ENCODE results near the gene COL6A2.

The COL6A2 gene

GRCh38 chr21:46096596-46097335 lies 1.1 kb upstream of the COL6A2 start:
- H3K27me3 ChIP-seq (ENCODE audit: control insufficient read depth, insufficient read depth, low read length), result no peaks in the 10 kb centered on the region
- no peaks in the 10 kb centered on the region for H3K36me3 ChIP-seq (ENCODE audit: control insufficient read depth, insufficient read depth, low read length)
- no peaks in the 10 kb centered on the region for H3K79me2 ChIP-seq
- no peaks in the 10 kb centered on the region for H3K4me1 ChIP-seq
- H3K4me2 ChIP-seq (ENCODE audit: low read length), result no peak overlapping the region
- H3K4me3 ChIP-seq (ENCODE audit: low read depth, low read length), result no peak overlapping the region
- H3K27ac ChIP-seq, result no peak overlapping the region
- no peaks in the 10 kb centered on the region for H3K9me3 ChIP-seq (ENCODE audit: control insufficient read depth, low read length)
- TF ChIP-seq CTCF (IDR thresholded peaks at IDR 0.05), result no peak
- no peak overlapping the region for H2AFZ ChIP-seq
- H3K9ac ChIP-seq, result no peak overlapping the region

- no peak overlapping the region for H3K9ac ChIP-seq
- H3K27ac ChIP-seq, result no peak overlapping the region
- no peaks in the 10 kb centered on the region for H3K9me3 ChIP-seq (ENCODE audit: control insufficient read depth, low read length)
- peak overlapping the region; percentile 35 for H3K4me2 ChIP-seq (ENCODE audit: low read length)
- no peaks in the 10 kb centered on the region for H3K4me1 ChIP-seq
- TF ChIP-seq CTCF (IDR thresholded peaks at IDR 0.05), result no peak
- H3K27me3 ChIP-seq (ENCODE audit: control insufficient read depth, insufficient read depth, low read length), result no peaks in the 10 kb centered on the region
- H3K4me3 ChIP-seq (ENCODE audit: low read depth, low read length), result peak overlapping the region; percentile 1
- peak overlapping the region; percentile 68 for H2AFZ ChIP-seq
- no peaks in the 10 kb centered on the region for H3K79me2 ChIP-seq
- H3K36me3 ChIP-seq (ENCODE audit: control insufficient read depth, insufficient read depth, low read length), result no peaks in the 10 kb centered on the region
Observed at GRCh38 chr21:46098303-46099141, 610 bp downstream of the COL6A2 start.

GRCh38 chr21:46099476-46099875 lies 1.6 kb downstream of the COL6A2 start:
- H3K4me3 ChIP-seq (ENCODE audit: low read depth, low read length), result no peak overlapping the region
- H3K27ac ChIP-seq, result no peak overlapping the region
- no peak overlapping the region for H3K4me2 ChIP-seq (ENCODE audit: low read length)
- TF ChIP-seq CTCF (IDR thresholded peaks at IDR 0.05), result no peak
- H3K27me3 ChIP-seq (ENCODE audit: control insufficient read depth, insufficient read depth, low read length), result no peaks in the 10 kb centered on the region
- no peak overlapping the region for H3K9ac ChIP-seq
- H2AFZ ChIP-seq, result no peak overlapping the region
- no peaks in the 10 kb centered on the region for H3K36me3 ChIP-seq (ENCODE audit: control insufficient read depth, insufficient read depth, low read length)
- no peaks in the 10 kb centered on the region for H3K4me1 ChIP-seq
- H3K9me3 ChIP-seq (ENCODE audit: control insufficient read depth, low read length), result no peaks in the 10 kb centered on the region
- H3K79me2 ChIP-seq, result no peaks in the 10 kb centered on the region

- TF ChIP-seq CTCF (IDR thresholded peaks at IDR 0.05), result no peak
- H3K4me2 ChIP-seq (ENCODE audit: low read length), result no peak overlapping the region
- no peaks in the 10 kb centered on the region for H3K4me1 ChIP-seq
- no peak overlapping the region for H3K9ac ChIP-seq
- no peak overlapping the region for H2AFZ ChIP-seq
- no peaks in the 10 kb centered on the region for H3K36me3 ChIP-seq (ENCODE audit: control insufficient read depth, insufficient read depth, low read length)
- H3K4me3 ChIP-seq (ENCODE audit: low read depth, low read length), result no peak overlapping the region
- H3K79me2 ChIP-seq, result no peaks in the 10 kb centered on the region
- H3K9me3 ChIP-seq (ENCODE audit: control insufficient read depth, low read length), result no peaks in the 10 kb centered on the region
- H3K27ac ChIP-seq, result no peak overlapping the region
- H3K27me3 ChIP-seq (ENCODE audit: control insufficient read depth, insufficient read depth, low read length), result no peaks in the 10 kb centered on the region
Observed at GRCh38 chr21:46100020-46100419, 2.1 kb downstream of the COL6A2 start.

Measured in parathyroid adenoma (tissue), 2 donors.